HS-27A (cell line): ENCODE results near the gene FGF18.
"Not testable (repeated sequence)": the region's sequence is repeated elsewhere in the genome, so short reads cannot be mapped to it uniquely, and the experiment has no call there.

Experiments
- DNase-seq: peaks from one replicate; pipeline ENCODE4 v3.0.0-alpha.2; 2012; ENCODE audit warnings: low read depth, missing footprints

The FGF18 gene

GRCh38 chr5:171497494-171497893, 78.0 kb downstream of the FGF18 start:
- DNase-seq: not testable (repeated sequence)

GRCh38 chr5:171498166-171498565, 78.7 kb downstream of the FGF18 start:
- no peak for DNase-seq

- DNase-seq: no peak
Measured at GRCh38 chr5:171499611-171500010, 80.2 kb downstream of the FGF18 start.

- no peak for DNase-seq
Measured at GRCh38 chr5:171505473-171506043, 86.1 kb downstream of the FGF18 start.

GRCh38 chr5:171506951-171507350, 87.5 kb downstream of the FGF18 start:
- no peak for DNase-seq
